Measurements from ENCODE around the gene LEFTY1. TPM values are rescaled to one million over a fixed set of nuclear protein-coding genes. Genes with fewer than 3 reads are reported as not detected.
"Not testable (repeated sequence)": the region's sequence is repeated elsewhere in the genome, so short reads cannot be mapped to it uniquely, and the experiment has no call there.

Gene LEFTY1
- 0.41 TPM for polyA plus RNA-seq (2013, experiment 1 of 4)
- 0.46 TPM for polyA plus RNA-seq (2013, experiment 2 of 4)
- polyA plus RNA-seq (2013, experiment 3 of 4): not detected
- 0.36 TPM for polyA plus RNA-seq (2013, experiment 4 of 4)

DNA sequence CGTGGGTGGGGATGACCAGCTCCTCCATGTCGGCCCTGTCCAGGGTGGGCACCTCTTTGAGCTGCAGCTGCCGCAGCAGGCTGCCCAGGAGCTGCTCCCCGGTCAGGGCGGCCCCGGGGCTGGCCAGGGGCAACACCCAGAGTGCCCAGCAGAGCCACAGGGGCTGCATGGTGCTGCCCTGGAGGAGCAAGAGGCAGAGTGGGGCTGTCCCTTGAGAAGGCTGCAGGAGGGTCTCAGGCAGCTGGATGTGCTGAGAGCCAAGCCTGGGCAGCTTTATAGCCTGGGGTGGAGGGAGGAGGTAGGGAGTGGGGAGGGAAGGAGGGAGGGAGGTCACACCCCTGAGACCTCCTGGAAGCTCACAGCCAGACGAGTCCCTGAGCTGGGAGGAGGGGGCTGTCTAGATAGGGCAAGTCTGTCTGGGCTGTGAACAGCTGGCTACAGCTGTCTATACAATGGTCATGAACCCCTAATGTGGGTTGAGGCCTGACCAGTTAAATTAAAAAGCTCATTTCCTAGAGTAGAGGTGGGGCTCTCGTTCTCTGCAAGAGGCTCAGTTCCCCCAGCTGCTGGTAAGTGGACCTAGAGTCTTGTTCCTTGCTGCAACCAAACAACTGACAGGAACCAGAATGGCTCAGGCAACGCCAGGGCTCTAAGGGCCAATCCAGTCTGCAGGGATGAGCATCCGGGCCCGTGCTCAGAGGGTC lies at the start of gene LEFTY1:
LEFTY1 (minus strand) TSS at position 249 of the 704 bp plus-strand sequence; CDS start at position 169, 80 bp downstream.
- Histone ChIP-seq H3K4me3 (ENCODE audit: insufficient read depth, low read depth, low read length) (no peak within 1 kb of the TSS), H3K27ac (ENCODE audit: insufficient read depth, low read depth, low read length, poor library complexity, severe bottlenecking) (no peak within 1 kb of the TSS), H3K27me3 (ENCODE audit: control insufficient read depth, insufficient read depth, low read length, poor library complexity, severe bottlenecking) (peaks cover 47% of the 10 kb centered on the region), H3K4me1 (ENCODE audit: control insufficient read depth, insufficient read depth, low read length) (no peaks in the 10 kb centered on the region), H3K9me3 (ENCODE audit: control insufficient read depth, low read length) (no peaks in the 10 kb centered on the region), H3K36me3 (ENCODE audit: control insufficient read depth, insufficient read depth, low read length) (no peaks in the 10 kb centered on the region)
- 63 to 67% methylated on average over 11 of the region's 11 CpGs for WGBS, 2 experiments

GRCh38 chr1:225937048-225937968 lies 48.4 kb upstream of the LEFTY1 start:
- H3K9me3 ChIP-seq (ENCODE audit: control insufficient read depth, low read length): no peaks in the 10 kb centered on the region
- H3K27me3 ChIP-seq (ENCODE audit: control insufficient read depth, insufficient read depth, low read length, poor library complexity, severe bottlenecking): peaks cover 7% of the 10 kb centered on the region
- H3K4me1 ChIP-seq (ENCODE audit: control insufficient read depth, insufficient read depth, low read length): peaks cover 15% of the 10 kb centered on the region
- no peak overlapping the region for H3K27ac ChIP-seq (ENCODE audit: insufficient read depth, low read depth, low read length, poor library complexity, severe bottlenecking)
- no peaks in the 10 kb centered on the region for H3K36me3 ChIP-seq (ENCODE audit: control insufficient read depth, insufficient read depth, low read length)
- H3K4me3 ChIP-seq (ENCODE audit: insufficient read depth, low read depth, low read length): no peak overlapping the region
- WGBS, 2 experiments: 93 to 94% methylated on average over 21 of the region's 21 CpGs

GRCh38 chr1:225936523-225936922 lies 47.6 kb upstream of the LEFTY1 start:
- no peak overlapping the region for H3K4me3 ChIP-seq (ENCODE audit: insufficient read depth, low read depth, low read length)
- WGBS, 2 experiments: 82 to 92% methylated on average over 3 of the region's 3 CpGs
- H3K36me3 ChIP-seq (ENCODE audit: control insufficient read depth, insufficient read depth, low read length): no peaks in the 10 kb centered on the region
- no peaks in the 10 kb centered on the region for H3K9me3 ChIP-seq (ENCODE audit: control insufficient read depth, low read length)
- H3K27me3 ChIP-seq (ENCODE audit: control insufficient read depth, insufficient read depth, low read length, poor library complexity, severe bottlenecking): peaks cover 7% of the 10 kb centered on the region
- no peak overlapping the region for H3K27ac ChIP-seq (ENCODE audit: insufficient read depth, low read depth, low read length, poor library complexity, severe bottlenecking)
- H3K4me1 ChIP-seq (ENCODE audit: control insufficient read depth, insufficient read depth, low read length): peaks cover 11% of the 10 kb centered on the region

- whole genome bisulfite sequencing, 2 experiments: 88 to 93% methylated on average over 8 of the region's 8 CpGs
- not testable (repeated sequence) for H3K27ac ChIP-seq (ENCODE audit: insufficient read depth, low read depth, low read length, poor library complexity, severe bottlenecking); H3K4me1 ChIP-seq (ENCODE audit: control insufficient read depth, insufficient read depth, low read length); H3K27me3 ChIP-seq (ENCODE audit: control insufficient read depth, insufficient read depth, low read length, poor library complexity, severe bottlenecking); H3K9me3 ChIP-seq (ENCODE audit: control insufficient read depth, low read length); H3K4me3 ChIP-seq (ENCODE audit: insufficient read depth, low read depth, low read length); H3K36me3 ChIP-seq (ENCODE audit: control insufficient read depth, insufficient read depth, low read length)
Measured at GRCh38 chr1:225936086-225936485, 47.1 kb upstream of the LEFTY1 start.

DNA sequence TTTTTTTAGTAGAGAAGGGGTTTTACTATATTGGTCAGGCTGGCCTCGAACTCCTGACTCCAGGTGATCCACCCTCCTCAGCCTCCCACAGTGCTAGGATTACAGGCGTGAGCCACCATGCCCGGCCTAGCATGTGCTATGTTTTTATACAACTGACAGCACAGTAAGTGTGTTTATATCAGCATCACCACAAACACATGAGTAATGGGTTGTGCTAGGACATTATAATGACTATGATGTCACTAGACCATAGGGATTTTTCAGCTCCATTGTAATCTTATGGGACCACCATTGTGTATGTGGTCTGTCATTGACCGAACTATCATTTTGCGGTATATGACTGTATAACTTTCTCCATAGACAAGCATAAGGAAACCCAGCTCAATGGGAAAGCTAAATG lies 45.8 kb upstream of the LEFTY1 start:
- 95 to 98% methylated on average over 5 of the region's 5 CpGs for whole genome bisulfite sequencing, 2 experiments
- H3K36me3 ChIP-seq (ENCODE audit: control insufficient read depth, insufficient read depth, low read length): no peaks in the 10 kb centered on the region

GRCh38 chr1:225933072-225933471 lies 44.1 kb upstream of the LEFTY1 start:
- Histone ChIP-seq H3K4me3 (ENCODE audit: insufficient read depth, low read depth, low read length) (no peak overlapping the region), H3K4me1 (ENCODE audit: control insufficient read depth, insufficient read depth, low read length) (no peaks in the 10 kb centered on the region), H3K36me3 (ENCODE audit: control insufficient read depth, insufficient read depth, low read length) (no peaks in the 10 kb centered on the region), H3K27me3 (ENCODE audit: control insufficient read depth, insufficient read depth, low read length, poor library complexity, severe bottlenecking) (no peaks in the 10 kb centered on the region), H3K9me3 (ENCODE audit: control insufficient read depth, low read length) (no peaks in the 10 kb centered on the region), H3K27ac (ENCODE audit: insufficient read depth, low read depth, low read length, poor library complexity, severe bottlenecking) (no peak overlapping the region)
- WGBS, 2 experiments: 87 to 100% methylated on average over 1 of the region's 2 CpGs

More for the DNA sequence above, 45.8 kb upstream of the LEFTY1 start:
- Histone ChIP-seq H3K27me3 (ENCODE audit: control insufficient read depth, insufficient read depth, low read length, poor library complexity, severe bottlenecking) (peaks cover 7% of the 10 kb centered on the region), H3K27ac (ENCODE audit: insufficient read depth, low read depth, low read length, poor library complexity, severe bottlenecking) (no peak overlapping the region), H3K9me3 (ENCODE audit: control insufficient read depth, low read length) (no peaks in the 10 kb centered on the region), H3K4me1 (ENCODE audit: control insufficient read depth, insufficient read depth, low read length) (no peaks in the 10 kb centered on the region), H3K4me3 (ENCODE audit: insufficient read depth, low read depth, low read length) (no peak overlapping the region)

GRCh38 chr1:225931270-225932136 lies 42.6 kb upstream of the LEFTY1 start:
- 88% methylated on average over 5 of the region's 5 CpGs for WGBS, 2 experiments
- no peaks in the 10 kb centered on the region for H3K27me3 ChIP-seq (ENCODE audit: control insufficient read depth, insufficient read depth, low read length, poor library complexity, severe bottlenecking)

DNA sequence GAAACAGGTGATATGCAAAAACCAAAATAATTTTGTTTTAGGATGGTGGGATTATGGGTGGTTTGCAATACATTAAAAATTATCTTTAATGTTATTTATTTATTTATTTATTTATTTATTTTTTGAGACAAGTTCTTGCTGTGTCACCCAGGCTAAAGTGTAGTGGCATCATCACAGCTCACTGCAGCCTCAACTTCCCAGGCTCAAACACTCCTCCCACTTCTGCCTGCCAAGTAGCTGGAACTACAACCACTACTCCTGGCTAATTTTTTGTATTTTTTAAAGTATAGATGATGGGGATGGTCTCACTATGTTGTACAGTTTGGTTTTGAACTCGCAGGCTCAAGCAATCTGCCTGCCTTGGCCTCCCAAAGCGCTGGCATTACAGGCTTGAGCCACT lies 41.6 kb upstream of the LEFTY1 start:
- no peaks in the 10 kb centered on the region for H3K36me3 ChIP-seq (ENCODE audit: control insufficient read depth, insufficient read depth, low read length)
- 90 to 93% methylated on average over 2 of the region's 2 CpGs for WGBS, 2 experiments
- no peaks in the 10 kb centered on the region for H3K27me3 ChIP-seq (ENCODE audit: control insufficient read depth, insufficient read depth, low read length, poor library complexity, severe bottlenecking)
- no peak overlapping the region for H3K4me3 ChIP-seq (ENCODE audit: insufficient read depth, low read depth, low read length)
- no peaks in the 10 kb centered on the region for H3K4me1 ChIP-seq (ENCODE audit: control insufficient read depth, insufficient read depth, low read length)
- H3K27ac ChIP-seq (ENCODE audit: insufficient read depth, low read depth, low read length, poor library complexity, severe bottlenecking): no peak overlapping the region
- H3K9me3 ChIP-seq (ENCODE audit: control insufficient read depth, low read length): no peaks in the 10 kb centered on the region

More at GRCh38 chr1:225931270-225932136, 42.6 kb upstream of the LEFTY1 start:
- H3K9me3 ChIP-seq (ENCODE audit: control insufficient read depth, low read length): no peaks in the 10 kb centered on the region
- no peaks in the 10 kb centered on the region for H3K4me1 ChIP-seq (ENCODE audit: control insufficient read depth, insufficient read depth, low read length)
- no peak overlapping the region for H3K4me3 ChIP-seq (ENCODE audit: insufficient read depth, low read depth, low read length)
- no peak overlapping the region for H3K27ac ChIP-seq (ENCODE audit: insufficient read depth, low read depth, low read length, poor library complexity, severe bottlenecking)
- no peaks in the 10 kb centered on the region for H3K36me3 ChIP-seq (ENCODE audit: control insufficient read depth, insufficient read depth, low read length)

GRCh38 chr1:225929462-225929861 lies 40.5 kb upstream of the LEFTY1 start:
- not testable (repeated sequence) for H3K36me3 ChIP-seq (ENCODE audit: control insufficient read depth, insufficient read depth, low read length); H3K4me1 ChIP-seq (ENCODE audit: control insufficient read depth, insufficient read depth, low read length); H3K4me3 ChIP-seq (ENCODE audit: insufficient read depth, low read depth, low read length); H3K27ac ChIP-seq (ENCODE audit: insufficient read depth, low read depth, low read length, poor library complexity, severe bottlenecking); H3K27me3 ChIP-seq (ENCODE audit: control insufficient read depth, insufficient read depth, low read length, poor library complexity, severe bottlenecking); H3K9me3 ChIP-seq (ENCODE audit: control insufficient read depth, low read length)
- WGBS, 2 experiments: 93 to 98% methylated on average over 2 to 3 of the region's 3 CpGs
